Ovary (tissue), 3 donors: ENCODE results near the gene XYLT1.

Experiments
- EP300 ChIP-seq: sonication (generic); formaldehyde crosslinking; IDR thresholded peaks from one replicate; pipeline ENCODE4 v1.6.1; 2017; ENCODE audit warnings: antibody characterized with exemption
- TF ChIP-seq, protein P1 (sequence below), 3 donors: fragments of 450-650 bp in 2 of 3; fragments of 200-600 bp in 1 of 3; IDR thresholded peaks; one replicate each; pipeline versions ENCODE4 v1.5.1 to v1.8.0; 2016 to 2022; ENCODE audit warnings: antibody characterized with exemption in 3 of 3, mild to moderate bottlenecking in 1 of 3
- donor health status: DM: no; HTN: no; CAD: no.

DNA sequence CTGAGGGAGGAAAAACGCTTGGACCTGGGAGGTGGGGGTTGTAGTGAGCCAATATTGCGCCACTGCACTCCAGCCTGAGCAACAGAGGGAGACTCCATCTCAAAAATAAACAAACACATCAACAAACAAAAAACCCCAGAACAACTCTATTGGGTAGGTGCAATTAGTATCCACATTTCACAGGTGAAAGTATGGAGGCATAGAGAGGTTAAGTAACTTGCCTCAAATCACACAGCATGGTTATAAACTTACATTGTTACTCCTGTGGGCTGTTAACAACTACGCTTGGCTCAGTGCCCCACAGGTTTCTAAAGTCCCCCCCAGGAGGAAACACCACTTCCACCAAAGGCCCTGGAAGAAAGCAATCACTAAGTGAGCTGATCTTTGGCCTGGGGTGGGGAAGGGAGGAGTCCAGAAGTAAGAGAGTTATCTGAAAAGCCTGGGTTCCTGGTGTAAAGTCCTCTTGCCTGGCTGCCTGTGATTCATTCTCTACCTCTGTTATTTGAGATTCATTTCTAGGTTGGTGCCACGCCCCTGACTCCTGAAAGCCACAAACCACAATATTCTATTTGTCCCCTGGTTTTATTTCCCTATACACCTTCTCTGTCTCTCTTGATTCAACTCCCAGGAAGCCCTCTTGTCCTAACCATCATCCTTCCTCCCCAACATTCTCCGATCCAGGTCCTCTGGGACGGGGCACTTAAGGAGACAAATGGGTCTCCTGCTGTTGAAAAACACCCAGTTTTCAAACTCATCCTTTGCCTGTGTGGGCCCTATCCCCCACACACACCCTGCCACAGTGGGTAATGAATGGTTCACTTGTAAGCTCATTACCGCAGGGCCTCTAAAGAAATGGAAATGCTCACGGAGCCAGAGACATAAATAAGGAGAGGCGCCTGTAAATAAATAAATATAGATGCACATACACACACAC lies 195.4 kb downstream of the XYLT1 start:
- TF ChIP-seq, protein P1, sequence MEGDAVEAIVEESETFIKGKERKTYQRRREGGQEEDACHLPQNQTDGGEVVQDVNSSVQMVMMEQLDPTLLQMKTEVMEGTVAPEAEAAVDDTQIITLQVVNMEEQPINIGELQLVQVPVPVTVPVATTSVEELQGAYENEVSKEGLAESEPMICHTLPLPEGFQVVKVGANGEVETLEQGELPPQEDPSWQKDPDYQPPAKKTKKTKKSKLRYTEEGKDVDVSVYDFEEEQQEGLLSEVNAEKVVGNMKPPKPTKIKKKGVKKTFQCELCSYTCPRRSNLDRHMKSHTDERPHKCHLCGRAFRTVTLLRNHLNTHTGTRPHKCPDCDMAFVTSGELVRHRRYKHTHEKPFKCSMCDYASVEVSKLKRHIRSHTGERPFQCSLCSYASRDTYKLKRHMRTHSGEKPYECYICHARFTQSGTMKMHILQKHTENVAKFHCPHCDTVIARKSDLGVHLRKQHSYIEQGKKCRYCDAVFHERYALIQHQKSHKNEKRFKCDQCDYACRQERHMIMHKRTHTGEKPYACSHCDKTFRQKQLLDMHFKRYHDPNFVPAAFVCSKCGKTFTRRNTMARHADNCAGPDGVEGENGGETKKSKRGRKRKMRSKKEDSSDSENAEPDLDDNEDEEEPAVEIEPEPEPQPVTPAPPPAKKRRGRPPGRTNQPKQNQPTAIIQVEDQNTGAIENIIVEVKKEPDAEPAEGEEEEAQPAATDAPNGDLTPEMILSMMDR (IDR thresholded peaks at IDR 0.05), result no peak
- no peak for TF ChIP-seq EP300
